ENCODE results near the gene ETV7.

The ETV7 gene

GRCh38 chr6:36319821-36320220 is 67.6 kb downstream of the ETV7 start:
- Mint-ChIP-seq H3K27me3 (ENCODE audit: low read depth) (peaks cover 36% of the 10 kb centered on the region), H3K36me3 (ENCODE audit: low read depth) (no peaks in the 10 kb centered on the region), H3K4me1 (peaks cover 9% of the 10 kb centered on the region), H3K4me3 (no peak overlapping the region), H3K27ac (no peak overlapping the region), H3K9me3 (no peaks in the 10 kb centered on the region)
- no peak for TF ChIP-seq CTCF (IDR thresholded peaks at IDR 0.05; ENCODE audit: unreplicated experiment in 3 of 3)

GRCh38 chr6:36319436-36319762 is 68.1 kb downstream of the ETV7 start:
- H3K27ac Mint-ChIP-seq = no peak overlapping the region
- no peak overlapping the region for H3K4me3 Mint-ChIP-seq
- H3K4me1 Mint-ChIP-seq = peaks cover 6% of the 10 kb centered on the region
- no peaks in the 10 kb centered on the region for H3K9me3 Mint-ChIP-seq
- H3K36me3 Mint-ChIP-seq (ENCODE audit: low read depth) = no peaks in the 10 kb centered on the region
- TF ChIP-seq CTCF (IDR thresholded peaks at IDR 0.05; ENCODE audit: unreplicated experiment in 3 of 3) = no peak
- peaks cover 36% of the 10 kb centered on the region for H3K27me3 Mint-ChIP-seq (ENCODE audit: low read depth)

GRCh38 chr6:36318690-36319435 is 68.6 kb downstream of the ETV7 start:
- Mint-ChIP-seq H3K9me3 (no peaks in the 10 kb centered on the region), H3K36me3 (ENCODE audit: low read depth) (no peaks in the 10 kb centered on the region), H3K4me3 (no peak overlapping the region), H3K27me3 (ENCODE audit: low read depth) (peaks cover 33% of the 10 kb centered on the region), H3K4me1 (peaks cover 6% of the 10 kb centered on the region), H3K27ac (no peak overlapping the region)
- TF ChIP-seq CTCF (IDR thresholded peaks at IDR 0.05; ENCODE audit: unreplicated experiment in 3 of 3) = no peak

GRCh38 chr6:36317623-36318022 is 69.8 kb downstream of the ETV7 start:
- H3K27ac Mint-ChIP-seq = no peak overlapping the region
- H3K9me3 Mint-ChIP-seq = no peaks in the 10 kb centered on the region
- H3K36me3 Mint-ChIP-seq (ENCODE audit: low read depth) = no peaks in the 10 kb centered on the region
- no peak overlapping the region for H3K4me3 Mint-ChIP-seq
- no peak for TF ChIP-seq CTCF (IDR thresholded peaks at IDR 0.05; ENCODE audit: unreplicated experiment in 3 of 3)
- peaks cover 22% of the 10 kb centered on the region for H3K27me3 Mint-ChIP-seq (ENCODE audit: low read depth)
- H3K4me1 Mint-ChIP-seq = peaks cover 6% of the 10 kb centered on the region

Measured in nephron (organoid).